ENCODE data around the gene THAP12. TPM values are rescaled to one million over a fixed set of nuclear protein-coding genes. Genes with fewer than 3 reads are reported as not detected.
"Not testable (repeated sequence)": the region's sequence is repeated elsewhere in the genome, so short reads cannot be mapped to it uniquely, and the experiment has no call there.

Gene THAP12
- total and polyA plus RNA-seq, 2 experiments from 2014 or later = 22.6 to 39.0 TPM

DNA sequence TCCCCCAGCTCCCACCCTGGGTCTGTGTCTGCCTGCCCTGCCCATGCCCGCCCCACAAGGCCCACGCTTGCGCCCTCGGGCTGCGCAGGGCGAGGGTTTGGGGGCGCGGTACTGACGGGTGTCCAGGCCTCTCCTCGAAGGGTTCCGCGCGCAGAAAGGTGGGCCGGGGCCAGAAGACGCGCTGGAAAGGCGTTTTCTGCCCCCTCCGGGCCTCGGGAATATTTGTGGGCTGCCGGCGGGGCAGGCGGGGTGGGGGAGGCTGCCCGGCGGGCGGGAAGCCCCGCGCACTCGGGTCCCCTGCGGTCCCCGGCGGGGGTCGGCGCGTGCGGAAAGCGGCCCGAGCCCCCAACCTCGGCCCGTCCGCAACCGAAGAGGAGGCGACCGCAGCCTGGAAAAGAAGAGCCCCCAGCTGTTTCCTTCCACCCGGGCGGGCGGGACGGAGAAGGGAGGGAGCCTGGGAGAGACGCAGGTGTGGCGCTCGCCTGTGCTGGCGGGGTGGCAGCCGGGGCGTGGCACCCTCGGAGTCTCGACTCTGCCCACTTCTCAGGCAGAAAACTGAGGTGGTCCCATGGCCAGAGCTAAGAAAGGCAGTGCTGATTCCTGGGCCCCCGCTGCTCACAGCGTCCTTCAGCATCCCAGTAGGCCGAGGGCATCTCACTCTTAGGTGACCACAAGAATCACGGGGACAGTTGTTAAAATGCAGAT lies 59.0 kb downstream of the THAP12 start:
- no peak for DNase-seq
- Histone ChIP-seq H2AFZ (no peak overlapping the region), H3K4me3 (no peak overlapping the region), H3K36me3 (ENCODE audit: low read depth) (no peaks in the 10 kb centered on the region), H3K4me2 (ENCODE audit: unreplicated experiment) (no peak overlapping the region), H3K79me2 (ENCODE audit: insufficient read depth) (no peaks in the 10 kb centered on the region), H3K27ac (no peak overlapping the region), H3K9me2 (ENCODE audit: insufficient read depth) (no peaks in the 10 kb centered on the region), H3K9me3 (ENCODE audit: low read depth) (no peaks in the 10 kb centered on the region), H3F3A (ENCODE audit: insufficient read depth) (no peaks in the 10 kb centered on the region), H3K9ac (no peak overlapping the region), H3K27me3 (replicated peaks; ENCODE audit: insufficient read depth) (peaks cover 9% of the 10 kb centered on the region; the same call in 1 of the 2 replicates), H3K4me1 (ENCODE audit: insufficient read depth) (no peaks in the 10 kb centered on the region), H4K20me1 (ENCODE audit: insufficient read depth) (no peaks in the 10 kb centered on the region)
- 40 to 41% methylated on average over 28 to 57 of the region's 59 CpGs for WGBS, 2 experiments (ENCODE audit: low coverage in 1 of 2, low lambda C conversion rate in 2 of 2, missing lambda C conversion rate in 2 of 2)
- in situ Hi-C loops (cut with MboI) = no loop called here
- TF ChIP-seq EZH2phosphoT487 (IDR thresholded peaks at IDR 0.05; ENCODE audit: insufficient read depth, low read depth) (no peak), EZH2 (IDR thresholded peaks at IDR 0.05; ENCODE audit: insufficient read depth, poor library complexity, severe bottlenecking) (no peak)

DNA sequence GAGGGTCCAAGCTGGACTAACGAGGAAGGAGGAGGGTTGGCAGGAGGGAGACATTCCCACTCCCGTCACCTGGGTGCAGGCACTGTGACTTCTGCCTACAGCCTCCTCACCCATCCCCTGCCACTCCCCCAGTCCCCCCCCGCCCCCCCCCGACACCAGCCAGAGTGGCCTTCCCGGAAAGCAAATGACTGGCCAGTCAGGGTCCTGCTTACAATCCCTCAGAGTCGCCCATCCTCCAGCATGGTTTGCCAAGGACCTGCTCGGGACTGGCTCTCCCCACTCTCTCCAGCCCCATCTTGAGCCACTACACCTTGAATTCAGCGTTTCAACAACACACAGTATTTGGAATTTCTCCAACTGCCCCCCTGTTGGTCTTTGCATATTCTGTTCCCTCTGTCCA lies 59.6 kb downstream of the THAP12 start:
- Histone ChIP-seq H3K9me2 (ENCODE audit: insufficient read depth) (no peaks in the 10 kb centered on the region), H3K4me1 (ENCODE audit: insufficient read depth) (no peaks in the 10 kb centered on the region), H2AFZ (no peak overlapping the region), H3K4me2 (ENCODE audit: unreplicated experiment) (no peak overlapping the region), H3K9me3 (ENCODE audit: low read depth) (no peaks in the 10 kb centered on the region), H3K27me3 (replicated peaks; ENCODE audit: insufficient read depth) (peaks cover 9% of the 10 kb centered on the region; the same call in 1 of the 2 replicates), H4K20me1 (ENCODE audit: insufficient read depth) (no peaks in the 10 kb centered on the region), H3K27ac (no peak overlapping the region), H3K36me3 (ENCODE audit: low read depth) (no peaks in the 10 kb centered on the region), H3K9ac (no peak overlapping the region), H3K4me3 (no peak overlapping the region), H3K79me2 (ENCODE audit: insufficient read depth) (no peaks in the 10 kb centered on the region), H3F3A (ENCODE audit: insufficient read depth) (no peaks in the 10 kb centered on the region)
- WGBS, 2 experiments (ENCODE audit: low coverage in 1 of 2, low lambda C conversion rate in 2 of 2, missing lambda C conversion rate in 2 of 2) = 61 to 75% methylated on average over 6 to 8 of the region's 8 CpGs
- TF ChIP-seq EZH2 (IDR thresholded peaks at IDR 0.05; ENCODE audit: insufficient read depth, poor library complexity, severe bottlenecking) = no peak
- no peak for TF ChIP-seq EZH2phosphoT487 (IDR thresholded peaks at IDR 0.05; ENCODE audit: insufficient read depth, low read depth)
- DNase-seq = no peak
- in situ Hi-C loops (cut with MboI) = no loop called here

DNA sequence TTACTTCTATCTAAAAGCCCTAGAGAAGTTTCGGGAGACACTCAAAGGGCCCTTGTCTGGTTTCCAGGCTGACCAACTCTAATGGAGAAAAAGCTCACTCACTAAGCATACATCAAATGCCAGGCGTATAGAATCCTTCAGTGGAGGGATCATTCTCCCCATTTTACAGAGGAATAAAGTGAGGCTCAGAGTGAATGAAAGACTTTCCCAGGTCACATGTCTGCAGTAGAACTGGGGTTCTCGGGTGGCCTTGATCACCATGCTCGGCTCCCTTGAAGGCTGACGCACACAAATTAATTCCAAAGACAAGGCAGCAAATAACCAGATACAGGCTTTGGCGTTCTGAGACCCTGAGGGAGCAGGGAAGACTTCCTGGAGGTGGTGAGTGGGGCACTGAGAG lies 60.0 kb downstream of the THAP12 start:
- Histone ChIP-seq H3K27me3 (replicated peaks; ENCODE audit: insufficient read depth) (peaks cover 9% of the 10 kb centered on the region; the same call in 1 of the 2 replicates), H3F3A (ENCODE audit: insufficient read depth) (no peaks in the 10 kb centered on the region), H3K9ac (no peak overlapping the region), H3K4me3 (no peak overlapping the region), H3K36me3 (ENCODE audit: low read depth) (no peaks in the 10 kb centered on the region), H3K4me2 (ENCODE audit: unreplicated experiment) (no peak overlapping the region), H3K4me1 (ENCODE audit: insufficient read depth) (no peaks in the 10 kb centered on the region), H4K20me1 (ENCODE audit: insufficient read depth) (no peaks in the 10 kb centered on the region), H3K79me2 (ENCODE audit: insufficient read depth) (no peaks in the 10 kb centered on the region), H3K27ac (no peak overlapping the region), H3K9me2 (ENCODE audit: insufficient read depth) (no peaks in the 10 kb centered on the region), H2AFZ (no peak overlapping the region), H3K9me3 (ENCODE audit: low read depth) (no peaks in the 10 kb centered on the region)
- WGBS, 2 experiments (ENCODE audit: low coverage in 1 of 2, low lambda C conversion rate in 2 of 2, missing lambda C conversion rate in 2 of 2) = 69 to 76% methylated on average over 6 of the region's 6 CpGs
- no peak for TF ChIP-seq EZH2 (IDR thresholded peaks at IDR 0.05; ENCODE audit: insufficient read depth, poor library complexity, severe bottlenecking)
- TF ChIP-seq EZH2phosphoT487 (IDR thresholded peaks at IDR 0.05; ENCODE audit: insufficient read depth, low read depth) = no peak
- DNase-seq = no peak
- in situ Hi-C loops (cut with MboI) = no loop called here

DNA sequence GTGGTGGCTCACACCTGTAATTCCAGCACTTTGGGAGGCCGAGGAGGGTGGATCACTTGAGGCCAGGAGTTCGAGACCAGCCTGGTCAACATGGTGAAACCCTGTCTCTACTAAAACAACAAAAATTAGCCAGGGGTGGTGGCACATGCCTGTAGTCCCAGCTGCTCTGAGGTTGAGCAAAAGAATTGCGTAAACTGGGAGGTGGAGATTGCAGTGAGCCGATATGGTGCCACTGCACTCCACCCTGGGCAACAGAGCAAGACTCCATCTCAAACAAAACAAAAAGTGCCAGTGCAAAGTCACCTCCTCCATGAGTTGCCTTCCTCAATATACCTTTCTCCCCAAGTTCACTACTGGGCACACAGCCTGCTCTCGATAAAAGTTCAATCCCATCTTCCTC lies 61.1 kb downstream of the THAP12 start:
- not testable (repeated sequence) for H3K79me2 ChIP-seq (ENCODE audit: insufficient read depth); H3K36me3 ChIP-seq (ENCODE audit: low read depth); H3K9me2 ChIP-seq (ENCODE audit: insufficient read depth); H2AFZ ChIP-seq; H3K9ac ChIP-seq; H3K27me3 ChIP-seq (replicated peaks; ENCODE audit: insufficient read depth); H4K20me1 ChIP-seq (ENCODE audit: insufficient read depth); H3K4me3 ChIP-seq; H3K4me1 ChIP-seq (ENCODE audit: insufficient read depth); H3K27ac ChIP-seq; H3F3A ChIP-seq (ENCODE audit: insufficient read depth); DNase-seq; H3K4me2 ChIP-seq (ENCODE audit: unreplicated experiment); H3K9me3 ChIP-seq (ENCODE audit: low read depth)
- 61 to 65% methylated on average over 5 of the region's 5 CpGs for WGBS, 2 experiments (ENCODE audit: low coverage in 1 of 2, low lambda C conversion rate in 2 of 2, missing lambda C conversion rate in 2 of 2)
- in situ Hi-C loops (cut with MboI) = loop anchor here (5.0 to 10.0 kb wide), 2 partner anchors 105 to 427 kb away; no protein-coding TSS in a partner anchor

Data from GM23248 (cell line).